K562 (cell line): ENCODE measurements around the gene MYG1. TPM values are rescaled to one million over a fixed set of nuclear protein-coding genes. Genes with fewer than 3 reads are reported as not detected.

Experiments used
- AFF1 ChIP-seq, 2 experiments: fragments of 450-650 bp; IDR thresholded peaks; 2 replicates each; pipeline ENCODE4 v1.6.1; 2018; ENCODE audit warnings: mild to moderate bottlenecking in 2 of 2, low read depth in 1 of 2; ENCODE audit not compliant: partially characterized antibody in 2 of 2
- ARID1B ChIP-seq: fragments of 450-650 bp; IDR thresholded peaks from 2 replicates; pipeline ENCODE4 v1.6.1; 2016; ENCODE audit warnings: antibody characterized with exemption, mild to moderate bottlenecking, inconsistent platforms
- BRCA1 ChIP-seq, 2 experiments: fragments of 450-650 bp in 1 of 2; sonication (generic) in 1 of 2; formaldehyde crosslinking in 1 of 2; IDR thresholded peaks; 2 replicates each; pipeline versions ENCODE4 v1.5.0 to v1.6.1; 2017 to 2020; ENCODE audit warnings: mild to moderate bottlenecking in 1 of 2, missing genetic modification reagents in 1 of 2
- CBFA2T3 ChIP-seq: fragments of 450-650 bp; IDR thresholded peaks from 2 replicates; pipeline ENCODE4 v1.6.1; 2017
- ETV5 ChIP-seq: sonication (generic); formaldehyde crosslinking; IDR thresholded peaks from 2 replicates; pipeline ENCODE4 v1.4.0; 2020; ENCODE audit warnings: low read depth, mild to moderate bottlenecking, missing genetic modification reagents
- HDAC1 ChIP-seq, 2 experiments: fragments of 450-650 bp; IDR thresholded peaks; 2 replicates each; pipeline ENCODE4 v1.6.1; 2016 to 2017; ENCODE audit warnings: inconsistent platforms in 1 of 2, mild to moderate bottlenecking in 1 of 2, moderate library complexity in 1 of 2
- HLTF ChIP-seq: fragments of 450-650 bp; IDR thresholded peaks from 2 replicates; pipeline ENCODE4 v1.6.1; 2016
- KDM1A ChIP-seq, 2 experiments: fragments of 450-650 bp; IDR thresholded peaks; 2 replicates each; pipeline ENCODE4 v1.6.1; 2016; ENCODE audit warnings: mild to moderate bottlenecking in 2 of 2
- KLF16 ChIP-seq: IDR thresholded peaks from 2 replicates; pipeline ENCODE4 v1.6.1; 2016; ENCODE audit warnings: antibody characterized with exemption
- MAX ChIP-seq: sonication (generic); formaldehyde crosslinking; IDR thresholded peaks from 2 replicates; pipeline ENCODE4 v1.9.0; 2022; ENCODE audit warnings: mild to moderate bottlenecking, missing genetic modification reagents
- NR4A1 ChIP-seq, 2 experiments: fragments of 250-450 bp in 1 of 2; fragments of 450-650 bp in 1 of 2; sonication (Bioruptor Pico) in 1 of 2; IDR thresholded peaks; 2 replicates each; pipeline versions ENCODE4 v1.4.0 to v1.6.1; 2016 to 2020; ENCODE audit warnings: mild to moderate bottlenecking in 2 of 2, missing compliant biosample characterization in 1 of 2, missing genetic modification characterization in 1 of 2, moderate library complexity in 1 of 2
- NRF1 ChIP-seq, 2 experiments: fragments of 450-650 bp; IDR thresholded peaks in 1 of 2; conservative IDR thresholded peaks in 1 of 2; 2 replicates each; pipeline ENCODE4 v1.6.1; 2014; ENCODE audit warnings: mild to moderate bottlenecking in 2 of 2
- PRMT5 ChIP-seq: sonication (generic); formaldehyde crosslinking; IDR thresholded peaks from 2 replicates; pipeline ENCODE4 v1.5.0; 2020; ENCODE audit warnings: missing genetic modification reagents
- RB1 ChIP-seq: fragments of 450-650 bp; IDR thresholded peaks from 2 replicates; pipeline ENCODE4 v1.6.1; 2017; ENCODE audit warnings: low read depth, mild to moderate bottlenecking
- SMARCA5 ChIP-seq: fragments of 450-650 bp; IDR thresholded peaks from 2 replicates; pipeline ENCODE4 v1.6.1; 2016
- STAG1 ChIP-seq: sonication (generic); formaldehyde crosslinking; IDR thresholded peaks from 2 replicates; pipeline ENCODE4 v1.5.0; 2020; ENCODE audit warnings: missing genetic modification reagents, borderline replicate concordance
- STAT6 ChIP-seq: sonication (generic); formaldehyde crosslinking; IDR thresholded peaks from 2 replicates; pipeline ENCODE4 v1.8.1; 2023; ENCODE audit warnings: mild to moderate bottlenecking, missing genetic modification reagents
- TCF7 ChIP-seq: sonication (generic); IDR thresholded peaks from 2 replicates; pipeline ENCODE4 v1.6.1; 2016; ENCODE audit warnings: antibody characterized with exemption, borderline replicate concordance
- TRIM28 ChIP-seq: fragments of 450-650 bp; IDR thresholded peaks from 2 replicates; pipeline ENCODE4 v1.6.1; 2017
- ZNF444 ChIP-seq: fragments of 250-450 bp; sonication (Bioruptor Pico); IDR thresholded peaks from 2 replicates; pipeline ENCODE4 v1.4.0; 2020; ENCODE audit warnings: mild to moderate bottlenecking, moderate library complexity
- polyA plus RNA-seq, 8 experiments: library from polyadenylated mRNA; depleted of rRNA in 4 of 8; stranded (reverse) in 5 of 8; unstranded in 3 of 8; fragments of >200 nt; fragmentation: Nextera tagmentation in 2 of 8; fragmentation: Illumina TruSeq in 1 of 8; extraction: Ambion mirVana in 2 of 8; extraction: Trizol in 1 of 8; gene quantifications; 2 replicates each; pipeline versions ENCODE4 v1.2.1 to v1.2.3, GENCODE V29; 2011 to 2014; ENCODE audit warnings: inconsistent platforms in 1 of 8, missing spikeins in 1 of 8
- total RNA-seq, 7 experiments: library from RNA; depleted of rRNA in 6 of 7; stranded (reverse); fragments of >200 nt in 6 of 7; fragmentation: Illumina TruSeq in 2 of 7; extraction: Trizol in 2 of 7; gene quantifications; 2 replicates each; pipeline versions ENCODE4 v1.2.1 to v1.2.3, GENCODE V29; 2011 to 2021; ENCODE audit warnings: low replicate concordance in 1 of 7
- TF ChIP-seq, protein P1 (sequence below): sonication (generic); formaldehyde crosslinking; IDR thresholded peaks from 2 replicates; pipeline ENCODE4 v1.8.0; 2022; ENCODE audit warnings: missing genetic modification reagents, mild to moderate bottlenecking, moderate library complexity, borderline replicate concordance

The MYG1 gene
- total and polyA plus RNA-seq, 9 of the 15 experiments (the other 6 are each of a cell fraction or from before 2014, with no cell fraction given) = 0.45 to 5.6 (median 2.1) TPM

DNA sequence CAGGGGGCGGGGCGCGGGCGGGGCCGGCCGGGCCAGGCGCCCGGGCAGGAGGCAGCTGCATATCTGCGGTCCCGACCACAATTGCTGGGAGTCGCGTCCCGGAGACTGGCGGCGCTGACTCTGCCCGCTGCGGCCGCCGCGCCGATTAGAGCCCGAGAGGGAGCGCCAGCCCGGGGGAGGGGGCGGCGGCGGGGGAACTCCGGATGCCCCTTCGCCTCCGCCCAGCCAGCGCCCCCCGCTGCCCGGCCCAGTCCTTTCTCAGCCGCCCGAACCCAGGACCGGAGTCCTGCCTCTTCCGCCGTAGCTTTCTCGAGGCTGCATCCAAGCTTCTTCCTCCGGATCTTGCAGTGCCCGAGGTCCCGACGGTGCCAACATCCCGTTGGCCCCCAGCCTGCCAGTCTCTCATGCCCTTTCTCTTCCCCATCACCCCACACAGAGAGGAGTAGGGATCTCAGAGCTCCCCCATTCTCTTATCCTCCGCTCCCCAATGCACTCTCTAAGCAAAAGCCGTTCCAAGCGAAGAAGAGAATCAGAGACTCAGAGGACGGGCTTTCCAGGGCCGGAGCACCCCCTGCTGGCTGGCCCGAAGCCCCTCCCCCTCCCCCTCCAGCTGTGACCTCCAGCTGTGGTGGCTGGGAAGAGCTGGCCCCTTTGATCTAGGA is 45.5 kb downstream of the MYG1 start (continued):
- TF ChIP-seq, protein P1, sequence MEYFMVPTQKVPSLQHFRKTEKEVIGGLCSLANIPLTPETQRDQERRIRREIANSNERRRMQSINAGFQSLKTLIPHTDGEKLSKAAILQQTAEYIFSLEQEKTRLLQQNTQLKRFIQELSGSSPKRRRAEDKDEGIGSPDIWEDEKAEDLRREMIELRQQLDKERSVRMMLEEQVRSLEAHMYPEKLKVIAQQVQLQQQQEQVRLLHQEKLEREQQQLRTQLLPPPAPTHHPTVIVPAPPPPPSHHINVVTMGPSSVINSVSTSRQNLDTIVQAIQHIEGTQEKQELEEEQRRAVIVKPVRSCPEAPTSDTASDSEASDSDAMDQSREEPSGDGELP (CRISPR knock-in tag) = peak; percentile 99
- TF ChIP-seq PRMT5 (CRISPR knock-in tag) = no peak
- TF ChIP-seq ARID1B = 0 out of 2 replicates have a peak, but pooled peaks have one; percentile 19
- TF ChIP-seq KLF16 = 0 out of 2 replicates have a peak, but pooled peaks have one; percentile 14
- TF ChIP-seq RB1 = peak; percentile 43; the same call in 1 of the 2 replicates
- peak in 1 of 2 experiments; percentile 100 for TF ChIP-seq AFF1 (IDR thresholded peaks at IDR 0.05; ENCODE audit: low read depth in 1 of 2, partially characterized antibody in 2 of 2)
- TF ChIP-seq NRF1 (conservative IDR thresholded peaks at IDR 0.05 in 1 of 2, IDR thresholded peaks at IDR 0.05 in 1 of 2) = 0 out of 4 replicates have a peak, but pooled peaks of 1 of the 2 experiments have one; percentile 22
- peak in 1 of 2 experiments; percentile 100; a peak in 2 of 4 replicates for TF ChIP-seq KDM1A (IDR thresholded peaks at IDR 0.05)
- no peak for TF ChIP-seq NR4A1 (CRISPR knock-in tag; IDR thresholded peaks at IDR 0.05)
- TF ChIP-seq NR4A1 (tag; IDR thresholded peaks at IDR 0.05) = no peak
- TF ChIP-seq MAX = 0 out of 2 replicates have a peak, but pooled peaks have one; percentile 17
- TF ChIP-seq ZNF444 (CRISPR knock-in tag) = peak; percentile 100
- no peak for TF ChIP-seq STAT6
- no peak for TF ChIP-seq BRCA1 (IDR thresholded peaks at IDR 0.05)
- no peak for TF ChIP-seq BRCA1 (CRISPR knock-in tag; IDR thresholded peaks at IDR 0.05)
- peak; percentile 61; the same call in 1 of the 2 replicates for TF ChIP-seq HLTF
- TF ChIP-seq TCF7 = peak; percentile 83; the same call in 1 of the 2 replicates
- TF ChIP-seq CBFA2T3 = 0 out of 2 replicates have a peak, but pooled peaks have one; percentile 19
- TF ChIP-seq HDAC1 (IDR thresholded peaks at IDR 0.05) = peak in 1 of 2 experiments; percentile 51; a peak in 1 of 4 replicates
- 0 out of 2 replicates have a peak, but pooled peaks have one; percentile 40 for TF ChIP-seq SMARCA5
- TF ChIP-seq STAG1 (CRISPR knock-in tag) = peak; percentile 63; the same call in 1 of the 2 replicates
- 0 out of 2 replicates have a peak, but pooled peaks have one; percentile 32 for TF ChIP-seq TRIM28
- TF ChIP-seq ETV5 (CRISPR knock-in tag) = peak; percentile 49; the same call in 1 of the 2 replicates
